NCI-H1092 (cell line): ENCODE data around the gene DEGS2.

ENCODE experiments used
- DNase-seq: peaks from one replicate; lab custom pipeline; 2025; lab: John Stamatoyannopoulos, UW

Gene DEGS2

GRCh38 chr14:100147691-100148464 lies 11.6 kb downstream of the DEGS2 start:
- no peak for DNase-seq

- no peak for DNase-seq
These were observed 12.2 kb downstream of the DEGS2 start for GRCh38 chr14:100147181-100147631.

- no peak for DNase-seq
These were observed 12.8 kb downstream of the DEGS2 start for GRCh38 chr14:100146531-100147091.

- DNase-seq: no peak
These were observed 13.6 kb downstream of the DEGS2 start for GRCh38 chr14:100145682-100146464.

- DNase-seq: no peak
These were observed 14.3 kb downstream of the DEGS2 start for GRCh38 chr14:100144996-100145646.

- no peak for DNase-seq
These were observed 14.8 kb downstream of the DEGS2 start for GRCh38 chr14:100144645-100144995.

- no peak for DNase-seq
These were observed 15.5 kb downstream of the DEGS2 start for GRCh38 chr14:100143934-100144333.

- no peak for DNase-seq
These were observed 15.9 kb downstream of the DEGS2 start for GRCh38 chr14:100143523-100143922.

- no peak for DNase-seq
These were observed 17.1 kb downstream of the DEGS2 start for GRCh38 chr14:100142073-100143040.

- DNase-seq: no peak
These were observed 18.3 kb downstream of the DEGS2 start for GRCh38 chr14:100141098-100141497.

- DNase-seq: no peak
These were observed 18.9 kb downstream of the DEGS2 start for GRCh38 chr14:100140452-100141078.

- no peak for DNase-seq
These were observed 20.5 kb downstream of the DEGS2 start for GRCh38 chr14:100138955-100139354.

GRCh38 chr14:100138082-100138787 lies 21.2 kb downstream of the DEGS2 start:
- DNase-seq: no peak

GRCh38 chr14:100137173-100137572 lies 22.3 kb downstream of the DEGS2 start:
- DNase-seq: no peak

- no peak for DNase-seq
These were observed 23.7 kb downstream of the DEGS2 start for GRCh38 chr14:100135784-100136183.

GRCh38 chr14:100135073-100135472 lies 24.4 kb downstream of the DEGS2 start:
- no peak for DNase-seq

GRCh38 chr14:100134586-100134985 lies 24.9 kb downstream of the DEGS2 start:
- DNase-seq: no peak

- no peak for DNase-seq
These were observed 26.4 kb downstream of the DEGS2 start for GRCh38 chr14:100132903-100133510.

- no peak for DNase-seq
These were observed 27.1 kb downstream of the DEGS2 start for GRCh38 chr14:100132161-100132902.
